HCT116 (cell line): ENCODE results near the gene ISOC2. TPM values are rescaled to one million over a fixed set of nuclear protein-coding genes. Genes with fewer than 3 reads are reported as not detected.

Source experiments
- ATAC-seq: fragments of 200-7000 bp; cut with Tn5 transposase; 2 replicates; pipeline ENCODE4 v1.9.1; 2020; ENCODE audit warnings: mild to moderate bottlenecking, moderate library complexity
- BruUV-seq: library from RNA; stranded (reverse); fragments of 400-500 nt; replicated peaks from 2 replicates; lab custom pipeline; 2021; lab: Mats Ljungman, UMichigan
- CTCF ChIA-PET: fragments of 300-600 bp; sonication (Branson Sonifier 250); formaldehyde crosslinking; loops from one replicate; lab custom pipeline; 2021; ENCODE audit warnings: antibody characterized with exemption; lab: Charles Lee
- POLR2A ChIA-PET: fragments of 300-600, 350-600 bp; sonication (Branson Sonifier 250); formaldehyde crosslinking; loops from one replicate; lab custom pipeline; 2021; ENCODE audit warnings: antibody characterized with exemption; lab: Charles Lee
- RAD21 ChIA-PET, 2 experiments: fragments of 300-600 bp; sonication (Branson Sonifier 250); formaldehyde crosslinking; loops; one replicate each; lab custom pipeline; 2023; ENCODE audit warnings: low total read pairs in 2 of 2; ENCODE audit not compliant: uncharacterized antibody in 2 of 2, unreplicated experiment in 2 of 2, low non-redundant PET in 1 of 2; lab: Charles Lee
- DNase-seq: peaks from one replicate; pipeline ENCODE4 v3.0.0-alpha.2; 2010; ENCODE audit warnings: low read depth, low spot score
- H2AFZ ChIP-seq: fragments of 200-600 bp; shearing (Covaris generic), sonication (generic); 2 replicates; pipeline ENCODE4 v1.6.1; 2017; ENCODE audit warnings: low read depth, mixed run types, mixed read lengths, antibody characterized with exemption, low read length; ENCODE audit not compliant: poor library complexity, severe bottlenecking
- H3K27ac ChIP-seq: 2 replicates; pipeline ENCODE4 v1.5.1; 2012; ENCODE audit warnings: low read depth, low read length
- H3K27me3 ChIP-seq: fragments of 200-600 bp; sonication (generic); 2 replicates; pipeline ENCODE4 v1.6.1; 2016; ENCODE audit warnings: mixed run types, low read length, mixed read lengths; ENCODE audit not compliant: insufficient read depth
- H3K36me3 ChIP-seq, 2 experiments: fragments of 200-500 bp in 1 of 2; fragments of 200-600 bp in 1 of 2; sonication (Bioruptor generic) in 1 of 2; sonication (generic) in 1 of 2; 2 replicates each; pipeline versions ENCODE4 v1.5.1 to v1.6.1; 2014 to 2016; ENCODE audit warnings: low read length in 2 of 2, inconsistent platforms in 1 of 2, mixed read lengths in 1 of 2, mixed run types in 1 of 2; ENCODE audit not compliant: insufficient read depth in 2 of 2, control insufficient read depth in 1 of 2
- H3K4me1 ChIP-seq, 2 experiments: fragments of 200-600 bp in 1 of 2; sonication (generic) in 1 of 2; 2 replicates each; pipeline versions ENCODE4 v1.5.1 to v1.6.1; 2012 to 2017; ENCODE audit warnings: low read length in 2 of 2, inconsistent platforms in 1 of 2, mild to moderate bottlenecking in 1 of 2, mixed read lengths in 1 of 2, mixed run types in 1 of 2, moderate library complexity in 1 of 2; ENCODE audit not compliant: insufficient read depth in 2 of 2, control insufficient read depth in 1 of 2
- H3K4me2 ChIP-seq: fragments of 200-600 bp; sonication (generic); 2 replicates; pipeline ENCODE4 v1.6.1; 2017; ENCODE audit warnings: mixed run types, low read length, mixed read lengths
- H3K4me3 ChIP-seq, 2 experiments: fragments of 200-600 bp in 1 of 2; sonication (generic) in 1 of 2; replicated peaks in 1 of 2; 2 replicates each; pipeline ENCODE4 v1.5.1; 2011 to 2016; ENCODE audit warnings: low read length in 2 of 2, control low read depth in 1 of 2, low read depth in 1 of 2, mild to moderate bottlenecking in 1 of 2, mixed read lengths in 1 of 2, mixed run types in 1 of 2
- H3K79me2 ChIP-seq: fragments of 200-600 bp; sonication (generic); 2 replicates; pipeline ENCODE4 v1.6.1; 2017; ENCODE audit warnings: mild to moderate bottlenecking, mixed run types, low read length, moderate library complexity, mixed read lengths; ENCODE audit not compliant: insufficient read depth
- H3K9ac ChIP-seq: fragments of 200-600 bp; sonication (generic); 2 replicates; pipeline ENCODE4 v1.6.1; 2016; ENCODE audit warnings: low read length, mixed read lengths
- H3K9me2 ChIP-seq: fragments of 200-600 bp; sonication (generic), shearing (Covaris generic); 2 replicates; pipeline ENCODE4 v1.6.1; 2017; ENCODE audit warnings: mixed run types, mild to moderate bottlenecking, moderate library complexity; ENCODE audit not compliant: insufficient read depth
- H3K9me3 ChIP-seq, 2 experiments: fragments of 200-500 bp in 1 of 2; fragments of 200-600 bp in 1 of 2; sonication (Bioruptor generic) in 1 of 2; sonication (generic) in 1 of 2; 2 replicates each; pipeline ENCODE4 v1.6.1; 2014 to 2017; ENCODE audit warnings: low read length in 2 of 2, mixed read lengths in 2 of 2, inconsistent platforms in 1 of 2, low read depth in 1 of 2, mild to moderate bottlenecking in 1 of 2, mixed run types in 1 of 2, moderate library complexity in 1 of 2; ENCODE audit not compliant: control insufficient read depth in 1 of 2, insufficient read depth in 1 of 2
- H4K20me1 ChIP-seq: fragments of 200-600 bp; sonication (generic), shearing (Covaris generic); 2 replicates; pipeline ENCODE4 v1.6.1; 2017; ENCODE audit warnings: mixed run types, mild to moderate bottlenecking, moderate library complexity; ENCODE audit not compliant: insufficient read depth
- ATF3 ChIP-seq: IDR thresholded peaks from 2 replicates; pipeline ENCODE4 v1.6.1; 2012
- CBX3 ChIP-seq: IDR thresholded peaks from 2 replicates; pipeline ENCODE4 v1.6.1; 2012; ENCODE audit warnings: low read depth
- CTCF ChIP-seq, 3 experiments: fragments of 200-600 bp in 1 of 3; sonication (generic) in 1 of 3; IDR thresholded peaks in 2 of 3; conservative IDR thresholded peaks in 1 of 3; 2 replicates each; pipeline ENCODE4 v1.5.1; 2012 to 2017; ENCODE audit warnings: low read depth in 2 of 3, low read length in 2 of 3, antibody characterized with exemption in 1 of 3, borderline replicate concordance in 1 of 3, control low read depth in 1 of 3, mild to moderate bottlenecking in 1 of 3, mixed read lengths in 1 of 3, mixed run types in 1 of 3, moderate library complexity in 1 of 3; ENCODE audit not compliant: insufficient read depth in 1 of 3
- EGR1 ChIP-seq: IDR thresholded peaks from 2 replicates; pipeline ENCODE4 v1.6.1; 2012; ENCODE audit warnings: low read depth
- MAX ChIP-seq: IDR thresholded peaks from 2 replicates; pipeline ENCODE4 v1.6.1; 2012
- POLR2AphosphoS5 ChIP-seq: IDR thresholded peaks from 2 replicates; pipeline ENCODE4 v1.6.1; 2011; ENCODE audit warnings: mild to moderate bottlenecking, low read depth, low read length, moderate library complexity
- SIN3A ChIP-seq: IDR thresholded peaks from 2 replicates; pipeline ENCODE4 v1.6.1; 2012; ENCODE audit warnings: low read depth
- SRF ChIP-seq: IDR thresholded peaks from 2 replicates; pipeline ENCODE4 v1.6.1; 2012; ENCODE audit warnings: low read depth
- TCF7L2 ChIP-seq: IDR thresholded peaks from 2 replicates; pipeline ENCODE4 v1.7.0; 2011; ENCODE audit warnings: borderline replicate concordance, inconsistent platforms; ENCODE audit not compliant: insufficient read depth, insufficient read length; ENCODE audit errors: extremely low read depth
- YY1 ChIP-seq: IDR thresholded peaks from 2 replicates; pipeline ENCODE4 v1.6.1; 2011; ENCODE audit warnings: low read length, low read depth, moderate library complexity, mild to moderate bottlenecking; ENCODE audit not compliant: insufficient replicate concordance; ENCODE audit errors: extremely low read depth
- ZBTB33 ChIP-seq: IDR thresholded peaks from 2 replicates; pipeline ENCODE4 v1.6.1; 2011; ENCODE audit warnings: mild to moderate bottlenecking, low read length, moderate library complexity; ENCODE audit not compliant: insufficient replicate concordance; ENCODE audit errors: extremely low read depth
- ZNF274 ChIP-seq: fragments of 200-500 bp; sonication (Bioruptor generic); IDR thresholded peaks from 2 replicates; pipeline ENCODE4 v1.6.1; 2014; ENCODE audit warnings: mild to moderate bottlenecking, low read depth, low read length, inconsistent platforms
- intact Hi-C: fragments of 100-400 bp; cut with micrococcal nuclease; formaldehyde crosslinking; loops from 2 replicates; pipeline ENCODE4 v1.10.0; 2022
- total RNA-seq: library from RNA; stranded (reverse); gene quantifications from one replicate; pipeline ENCODE4 v1.2.1, GENCODE V29; 2021; ENCODE audit not compliant: unreplicated experiment

The ISOC2 gene
- total RNA-seq, 1 experiment from 2014 or later = 56.8 TPM

- H3K4me2 ChIP-seq = no peak overlapping the region
- TF ChIP-seq ATF3 (no peak), YY1 (no peak), ZNF274 (no peak)
- no peak overlapping the region for H3K27ac ChIP-seq
- H3K36me3 ChIP-seq = no peaks in the 10 kb centered on the region
- no peaks in the 10 kb centered on the region for H3K9me3 ChIP-seq
- peaks cover 0 to 8% of the 10 kb centered on the region in 2 experiments; a peak in 1 of 4 replicates for H3K4me1 ChIP-seq
- RAD21 ChIA-PET = no interaction called here
- BruUV-seq = no TSS peak
- POLR2A ChIA-PET = no interaction called here
- ATAC-seq = no peak
- H3K4me3 ChIP-seq = no peak overlapping the region
- H3K9ac ChIP-seq = no peak overlapping the region
- DNase-seq = no peak
- no peaks in the 10 kb centered on the region for H4K20me1 ChIP-seq
- no peaks in the 10 kb centered on the region for H3K27me3 ChIP-seq
- H3K79me2 ChIP-seq = no peaks in the 10 kb centered on the region
- intact Hi-C loops = no loop called here
- no peak overlapping the region for H2AFZ ChIP-seq
- H3K9me2 ChIP-seq = no peaks in the 10 kb centered on the region
- CTCF ChIA-PET = interaction anchor here (2.0 kb wide), 1 partner anchor 9 kb away, joined by 5 read pairs; no protein-coding TSS in a partner anchor
Observed at GRCh38 chr19:55494172-55494761, 32.8 kb upstream of the ISOC2 start.

- Histone ChIP-seq H3K9me3 (no peaks in the 10 kb centered on the region), H3K27ac (no peak overlapping the region), H3K9me2 (no peaks in the 10 kb centered on the region), H3K79me2 (no peaks in the 10 kb centered on the region), H2AFZ (no peak overlapping the region), H3K36me3 (no peaks in the 10 kb centered on the region), H3K27me3 (no peaks in the 10 kb centered on the region), H3K4me1 (peaks cover 0 to 8% of the 10 kb centered on the region in 2 experiments; a peak in 1 of 4 replicates), H3K4me2 (no peak overlapping the region), H3K9ac (no peak overlapping the region), H3K4me3 (no peak overlapping the region), H4K20me1 (no peaks in the 10 kb centered on the region)
- intact Hi-C loops = no loop called here
- DNase-seq (no peak), ATAC-seq (no peak)
- RAD21 ChIA-PET = no interaction called here
- CTCF ChIA-PET = interaction anchor here (2.0 kb wide), 1 partner anchor 10 kb away, joined by 5 read pairs; no protein-coding TSS in a partner anchor
- BruUV-seq = no TSS peak
- no peak for TF ChIP-seq SRF
- no peak for TF ChIP-seq TCF7L2
- TF ChIP-seq POLR2AphosphoS5 = no peak
- TF ChIP-seq CBX3 = no peak
- TF ChIP-seq CTCF (IDR thresholded peaks at IDR 0.05 in 2 of 3, conservative IDR thresholded peaks at IDR 0.05 in 1 of 3; ENCODE audit: borderline replicate concordance in 1 of 3, insufficient read depth in 1 of 3, low read depth in 2 of 3, low read length in 2 of 3) = no peak
- TF ChIP-seq SIN3A = no peak
- TF ChIP-seq MAX = no peak
- no peak for TF ChIP-seq EGR1
- TF ChIP-seq ZBTB33 = no peak
- POLR2A ChIA-PET = interaction anchor here (1.2 kb wide), 1 partner anchor 9 kb away, joined by 4 read pairs; the partner anchor contains the start of gene NAT14
Observed at GRCh38 chr19:55493645-55494171, 32.3 kb upstream of the ISOC2 start.
